Thoracic aorta endothelial cell (primary cell): Measurements from ENCODE around the gene NUS1. TPM values are rescaled to one million over a fixed set of nuclear protein-coding genes. Genes with fewer than 3 reads are reported as not detected.

Source experiments
- total RNA-seq: library from RNA; depleted of rRNA; stranded (reverse); fragments of >200 nt; gene quantifications from 2 replicates; pipeline ENCODE4 v1.2.3, GENCODE V29; 2012

NUS1 gene
- total RNA-seq = 43.9 and 47.5 TPM in 2 replicates

GRCh38 chr6:117674991-117675657, at the start of gene NUS1:
TSS of gene NUS1 (plus strand) at chr6:117675469. CDS start at chr6:117675671, 202 bp downstream.

Other genes starting within 250 kb of the NUS1 start
- not detected in 2 replicates for gene ROS1, start 249.5 kb upstream of the NUS1 start, total RNA-seq
- 27.5 and 45.9 TPM in 2 replicates for gene DCBLD1, start 192.8 kb upstream of the NUS1 start, total RNA-seq
- 31.7 and 32.6 TPM in 2 replicates for gene GOPC, start 73.0 kb upstream of the NUS1 start, total RNA-seq
- gene SLC35F1, start 231.8 kb downstream of the NUS1 start, total RNA-seq = not detected in 2 replicates